K562 (cell line): Measurements from ENCODE around the gene ITGA7. TPM values are rescaled to one million over a fixed set of nuclear protein-coding genes. Genes with fewer than 3 reads are reported as not detected.

Source experiments
- ATAC-seq: fragments of 200-7000 bp; cut with Tn5 transposase; 3 replicates; pipeline ENCODE4 v1.9.1; 2020; ENCODE audit warnings: moderate library complexity
- BruUV-seq: library from RNA; stranded (reverse); fragments of 400-500 nt; replicated peaks from 2 replicates; lab custom pipeline; 2021; lab: Mats Ljungman, UMichigan
- CTCF ChIA-PET: fragments of 300-600 bp; formaldehyde crosslinking; extraction: SDS; loops from one replicate; lab custom pipeline; 2021; ENCODE audit warnings: low intra/inter-chr PET ratio; lab: Yijun Ruan, JAX
- POLR2A ChIA-PET: fragments of 300-600, 350-650 bp; sonication (Branson Sonifier 250); formaldehyde crosslinking; extraction: SDS; loops from one replicate; lab custom pipeline; 2021; ENCODE audit warnings: antibody characterized with exemption, inconsistent platforms; lab: Yijun Ruan, JAX
- DNase-seq, 4 experiments: peaks; one replicate each; pipeline versions ENCODE4 v3.0.0 to v3.0.0-alpha.2; 2011 to 2018; ENCODE audit warnings: low spot score in 3 of 4, mixed read lengths in 3 of 4; ENCODE audit errors: extremely low read depth in 1 of 4
- FAIRE-seq: peaks from 2 replicates; lab custom pipeline; 2011; peaks lifted over from hg19 to GRCh38; lab: Jason Lieb, UNC
- H2AFZ ChIP-seq: 2 replicates; pipeline ENCODE4 v1.6.0; 2011; ENCODE audit warnings: low read depth, low read length, control low read depth, inconsistent platforms
- H3K27ac ChIP-seq: fragments of 200-600 bp; 3 replicates; pipeline ENCODE4 v1.8.0; 2011; ENCODE audit warnings: low read depth, mild to moderate bottlenecking, control low read depth, inconsistent platforms, low read length, moderate library complexity, mixed read lengths; ENCODE audit errors: extremely low read depth
- H3K27me3 ChIP-seq, 2 experiments: fragments of 300-600 bp in 1 of 2; 2 replicates in 1 of 2; 3 replicates in 1 of 2; pipeline versions ENCODE4 v1.6.0 to v1.8.0; 2011; ENCODE audit warnings: inconsistent platforms in 2 of 2, low read length in 2 of 2, mild to moderate bottlenecking in 1 of 2, mixed read lengths in 1 of 2, moderate library complexity in 1 of 2; ENCODE audit not compliant: control insufficient read depth in 2 of 2, insufficient read depth in 2 of 2
- H3K36me3 ChIP-seq: fragments of 300-600 bp; 3 replicates; pipeline ENCODE4 v1.8.0; 2011; ENCODE audit warnings: mild to moderate bottlenecking, low read length, inconsistent platforms; ENCODE audit not compliant: control insufficient read depth, insufficient read depth
- H3K4me1 ChIP-seq, 2 experiments: fragments of 200-600 bp in 1 of 2; replicated peaks in 1 of 2; 2 replicates in 1 of 2; 3 replicates in 1 of 2; pipeline versions ENCODE4 v1.5.1 to v1.8.0; 2011; ENCODE audit warnings: inconsistent platforms in 2 of 2, low read length in 2 of 2, mild to moderate bottlenecking in 1 of 2, mixed read lengths in 1 of 2, moderate library complexity in 1 of 2; ENCODE audit not compliant: control insufficient read depth in 2 of 2, insufficient read depth in 2 of 2
- H3K4me2 ChIP-seq: 2 replicates; pipeline ENCODE4 v1.6.1; 2011; ENCODE audit warnings: low read length, control low read depth, inconsistent platforms, mixed read lengths; ENCODE audit not compliant: insufficient read depth
- H3K4me3 ChIP-seq: fragments of 200-600 bp; sonication (generic), shearing (Covaris generic); 2 replicates; pipeline ENCODE4 v1.5.1; 2016; ENCODE audit warnings: control low read depth, inconsistent platforms
- H3K79me2 ChIP-seq: fragments of 200-600 bp; 3 replicates; pipeline ENCODE4 v1.8.0; 2011; ENCODE audit warnings: low read length, inconsistent platforms; ENCODE audit not compliant: control insufficient read depth, insufficient read depth
- H3K9ac ChIP-seq, 2 experiments: 2 replicates each; pipeline versions ENCODE4 v1.6.0 to v1.6.1; 2011; ENCODE audit warnings: low read depth in 2 of 2, low read length in 2 of 2, control low read depth in 1 of 2, inconsistent platforms in 1 of 2, mild to moderate bottlenecking in 1 of 2, mixed read lengths in 1 of 2; ENCODE audit not compliant: insufficient read depth in 1 of 2
- H3K9me1 ChIP-seq: one replicate; pipeline ENCODE4 v1.6.0; 2011; ENCODE audit warnings: inconsistent platforms, mild to moderate bottlenecking, low read length, moderate library complexity; ENCODE audit not compliant: control insufficient read depth, insufficient read depth
- H3K9me3 ChIP-seq: replicated peaks from 2 replicates; pipeline ENCODE4 v1.5.1; 2011; ENCODE audit warnings: low read depth, low read length, inconsistent platforms; ENCODE audit not compliant: control insufficient read depth, insufficient read depth
- H4K20me1 ChIP-seq: replicated peaks from 2 replicates; pipeline ENCODE4 v1.6.1; 2011; ENCODE audit warnings: low read length, inconsistent platforms, mixed read lengths; ENCODE audit not compliant: control insufficient read depth, insufficient read depth
- CBFA2T3 ChIP-seq: fragments of 450-650 bp; IDR thresholded peaks from 2 replicates; pipeline ENCODE4 v1.6.1; 2017
- MAFF ChIP-seq: IDR thresholded peaks from 2 replicates; pipeline ENCODE4 v1.6.1; 2012; ENCODE audit warnings: low read length, improper control_type of control experiment
- MAFG ChIP-seq: fragments of 450-650 bp; conservative IDR thresholded peaks from 2 replicates; pipeline ENCODE4 v1.6.1; 2016; ENCODE audit warnings: missing genetic modification characterization, missing compliant biosample characterization
- MAFK ChIP-seq: IDR thresholded peaks from 2 replicates; pipeline ENCODE4 v1.6.1; 2011; ENCODE audit warnings: low read length, improper control_type of control experiment
- STAT5A ChIP-seq: IDR thresholded peaks from 2 replicates; pipeline ENCODE4 v1.6.1; 2012; ENCODE audit warnings: low read length, inconsistent platforms, borderline replicate concordance
- ZNF239 ChIP-seq: fragments of 250-450 bp; sonication (Bioruptor Pico); IDR thresholded peaks from 2 replicates; pipeline ENCODE4 v1.4.0; 2020; ENCODE audit warnings: mild to moderate bottlenecking
- ZNF431 ChIP-seq: sonication (generic); formaldehyde crosslinking; IDR thresholded peaks from 2 replicates; pipeline ENCODE4 v1.8.0; 2022; ENCODE audit warnings: mild to moderate bottlenecking, missing genetic modification reagents
- WGBS: fragments of 100-300 bp; shearing (Covaris generic); methylation state at CpG from one replicate; pipeline ENCODE4 v1.1.6; 2016; ENCODE audit warnings: low coverage, mixed read lengths; ENCODE audit not compliant: insufficient coverage; ENCODE audit errors: missing lambda C conversion rate; 5-methylcytosine and 5-hydroxymethylcytosine counted together
- in situ Hi-C: fragments of 300-500 bp; cut with MboI; formaldehyde crosslinking; loops from 4 replicates; pipeline ENCODE4 v1.15.0; 2018; ENCODE audit warnings: inconsistent platforms, mixed read lengths
- intact Hi-C: fragments of 100-400 bp; cut with micrococcal nuclease; formaldehyde crosslinking; loops from 2 replicates; pipeline ENCODE4 v1.14.2; 2022
- polyA plus RNA-seq, 8 experiments: library from polyadenylated mRNA; depleted of rRNA in 4 of 8; stranded (reverse) in 5 of 8; unstranded in 3 of 8; fragments of >200 nt; fragmentation: Nextera tagmentation in 2 of 8; fragmentation: Illumina TruSeq in 1 of 8; extraction: Ambion mirVana in 2 of 8; extraction: Trizol in 1 of 8; gene quantifications; 2 replicates each; pipeline versions ENCODE4 v1.2.1 to v1.2.3, GENCODE V29; 2011 to 2014; ENCODE audit warnings: inconsistent platforms in 1 of 8, missing spikeins in 1 of 8
- total RNA-seq, 7 experiments: library from RNA; depleted of rRNA in 6 of 7; stranded (reverse); fragments of >200 nt in 6 of 7; fragmentation: Illumina TruSeq in 2 of 7; extraction: Trizol in 2 of 7; gene quantifications; 2 replicates each; pipeline versions ENCODE4 v1.2.1 to v1.2.3, GENCODE V29; 2011 to 2021; ENCODE audit warnings: low replicate concordance in 1 of 7
- TF ChIP-seq, protein P1 (sequence below): sonication (generic); formaldehyde crosslinking; IDR thresholded peaks from 2 replicates; pipeline ENCODE4 v1.8.1; 2023; ENCODE audit warnings: mild to moderate bottlenecking, missing genetic modification reagents
- TF ChIP-seq, protein P2 (sequence below): fragments of 150-350 bp; conservative IDR thresholded peaks from 2 replicates; pipeline ENCODE4 v1.6.1; 2014; ENCODE audit warnings: low read length
- TF ChIP-seq, protein P3 (sequence below): fragments of 450-650 bp; formaldehyde crosslinking; IDR thresholded peaks from 2 replicates; pipeline ENCODE4 v1.4.0; 2020; ENCODE audit warnings: mild to moderate bottlenecking, moderate library complexity

The ITGA7 gene
- total and polyA plus RNA-seq, 9 of the 15 experiments (the other 6 are each of a cell fraction or from before 2014, with no cell fraction given) = 0.11 to 2.3 (median 0.56) TPM; not detected in 1

DNA sequence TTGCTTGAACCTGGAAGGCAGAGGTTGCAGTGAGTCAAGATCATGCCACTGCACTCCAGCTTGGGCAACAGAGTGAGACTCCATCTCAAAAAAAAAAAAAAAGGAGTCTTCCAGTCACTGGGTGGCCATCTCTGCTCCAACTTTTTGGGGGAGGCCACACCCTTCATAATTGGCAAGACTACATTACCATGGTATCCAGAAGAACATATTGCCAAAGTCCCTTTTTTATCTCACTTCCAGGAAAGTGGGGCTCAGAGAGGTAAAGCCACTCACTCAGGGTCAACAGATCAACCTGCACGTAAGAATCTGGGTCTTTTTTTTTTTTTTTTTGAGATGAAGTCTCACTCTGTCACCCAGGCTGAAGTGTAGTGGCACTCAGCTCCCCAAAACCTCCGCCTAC lies 26.2 kb upstream of the ITGA7 start:
- H3K4me2 ChIP-seq = no peak overlapping the region
- in situ Hi-C loops = no loop called here
- 44% methylated on average over 2 of the region's 2 CpGs for WGBS
- CTCF ChIA-PET = no interaction called here
- intact Hi-C loops = no loop called here
- no peaks in the 10 kb centered on the region for H4K20me1 ChIP-seq
- no peak for DNase-seq
- H3K9ac ChIP-seq = no peak overlapping the region
- H3K79me2 ChIP-seq = peaks cover 4% of the 10 kb centered on the region; the same call in 1 of the 3 replicates
- BruUV-seq = no TSS peak
- peaks cover 26 to 33% of the 10 kb centered on the region in 2 experiments for H3K4me1 ChIP-seq
- no peaks in the 10 kb centered on the region for H3K27me3 ChIP-seq
- POLR2A ChIA-PET = interaction anchor here (0.6 to 1.0 kb wide), 3 partner anchors 9 to 240 kb away, joined by 3 to 4 read pairs (median 3); partner anchors contain the start of gene RAB5B
- ATAC-seq = no peak
- no peak overlapping the region for H3K4me3 ChIP-seq
- peak; percentile 6; the same call in 1 of the 2 replicates for TF ChIP-seq CBFA2T3
- peak; percentile 20; the same call in 1 of the 2 replicates for TF ChIP-seq STAT5A
- TF ChIP-seq ZNF239 (CRISPR knock-in tag) = no peak
- FAIRE-seq = no peak
- H3K9me1 ChIP-seq = no peaks in the 10 kb centered on the region
- H2AFZ ChIP-seq = no peak overlapping the region
- no peaks in the 10 kb centered on the region for H3K36me3 ChIP-seq
- H3K9me3 ChIP-seq = no peaks in the 10 kb centered on the region
- no peak overlapping the region for H3K27ac ChIP-seq

DNA sequence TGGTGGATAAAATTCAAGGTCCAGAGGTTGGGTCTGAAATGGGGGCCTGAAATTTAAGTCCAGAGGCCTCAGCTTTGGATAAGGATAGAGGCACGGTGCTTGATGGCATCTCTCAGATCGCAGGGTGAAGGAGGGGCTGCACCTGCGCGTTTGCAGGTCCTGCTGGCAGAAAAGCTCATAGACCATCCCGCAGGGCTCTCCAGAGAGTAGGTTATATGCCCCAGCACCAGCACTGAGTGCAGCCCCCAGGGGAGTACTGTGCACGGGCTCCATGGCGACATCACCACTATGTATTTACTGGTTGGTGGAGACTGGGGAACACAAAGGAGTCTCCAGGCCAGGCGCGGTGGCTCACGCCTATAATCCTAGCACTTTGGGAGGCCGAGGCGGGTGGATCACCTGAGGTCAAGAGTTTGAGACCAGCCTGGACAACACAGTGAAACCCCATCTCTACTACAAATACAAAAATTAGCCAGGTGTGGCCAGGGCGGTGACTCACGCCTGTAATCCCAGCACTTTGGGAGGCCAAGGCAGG lies 25.4 kb upstream of the ITGA7 start:
- Histone ChIP-seq H3K9me3 (no peaks in the 10 kb centered on the region), H3K9ac (no peak overlapping the region), H3K27me3 (no peaks in the 10 kb centered on the region), H3K9me1 (no peaks in the 10 kb centered on the region), H4K20me1 (no peaks in the 10 kb centered on the region), H3K27ac (no peak overlapping the region), H3K4me1 (peaks cover 24 to 34% of the 10 kb centered on the region in 2 experiments), H3K79me2 (peaks cover 12% of the 10 kb centered on the region), H3K4me3 (no peak overlapping the region), H3K4me2 (no peak overlapping the region), H2AFZ (no peak overlapping the region), H3K36me3 (no peaks in the 10 kb centered on the region)
- in situ Hi-C loops (no loop called here), intact Hi-C loops (no loop called here)
- WGBS = 72% methylated on average over 14 of the region's 14 CpGs
- CTCF ChIA-PET = no interaction called here
- ATAC-seq (no peak), FAIRE-seq (no peak), DNase-seq (no peak)
- no TSS peak for BruUV-seq
- POLR2A ChIA-PET = no interaction called here
- no peak for TF ChIP-seq ZNF431 (CRISPR knock-in tag)
- TF ChIP-seq, protein P1, sequence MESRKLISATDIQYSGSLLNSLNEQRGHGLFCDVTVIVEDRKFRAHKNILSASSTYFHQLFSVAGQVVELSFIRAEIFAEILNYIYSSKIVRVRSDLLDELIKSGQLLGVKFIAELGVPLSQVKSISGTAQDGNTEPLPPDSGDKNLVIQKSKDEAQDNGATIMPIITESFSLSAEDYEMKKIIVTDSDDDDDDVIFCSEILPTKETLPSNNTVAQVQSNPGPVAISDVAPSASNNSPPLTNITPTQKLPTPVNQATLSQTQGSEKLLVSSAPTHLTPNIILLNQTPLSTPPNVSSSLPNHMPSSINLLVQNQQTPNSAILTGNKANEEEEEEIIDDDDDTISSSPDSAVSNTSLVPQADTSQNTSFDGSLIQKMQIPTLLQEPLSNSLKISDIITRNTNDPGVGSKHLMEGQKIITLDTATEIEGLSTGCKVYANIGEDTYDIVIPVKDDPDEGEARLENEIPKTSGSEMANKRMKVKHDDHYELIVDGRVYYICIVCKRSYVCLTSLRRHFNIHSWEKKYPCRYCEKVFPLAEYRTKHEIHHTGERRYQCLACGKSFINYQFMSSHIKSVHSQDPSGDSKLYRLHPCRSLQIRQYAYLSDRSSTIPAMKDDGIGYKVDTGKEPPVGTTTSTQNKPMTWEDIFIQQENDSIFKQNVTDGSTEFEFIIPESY (CRISPR knock-in tag) = peak; percentile 32; the same call in 1 of the 2 replicates
- TF ChIP-seq MAFK = no peak
- no peak for TF ChIP-seq MAFF
- TF ChIP-seq MAFG = no peak
- TF ChIP-seq, protein P2, sequence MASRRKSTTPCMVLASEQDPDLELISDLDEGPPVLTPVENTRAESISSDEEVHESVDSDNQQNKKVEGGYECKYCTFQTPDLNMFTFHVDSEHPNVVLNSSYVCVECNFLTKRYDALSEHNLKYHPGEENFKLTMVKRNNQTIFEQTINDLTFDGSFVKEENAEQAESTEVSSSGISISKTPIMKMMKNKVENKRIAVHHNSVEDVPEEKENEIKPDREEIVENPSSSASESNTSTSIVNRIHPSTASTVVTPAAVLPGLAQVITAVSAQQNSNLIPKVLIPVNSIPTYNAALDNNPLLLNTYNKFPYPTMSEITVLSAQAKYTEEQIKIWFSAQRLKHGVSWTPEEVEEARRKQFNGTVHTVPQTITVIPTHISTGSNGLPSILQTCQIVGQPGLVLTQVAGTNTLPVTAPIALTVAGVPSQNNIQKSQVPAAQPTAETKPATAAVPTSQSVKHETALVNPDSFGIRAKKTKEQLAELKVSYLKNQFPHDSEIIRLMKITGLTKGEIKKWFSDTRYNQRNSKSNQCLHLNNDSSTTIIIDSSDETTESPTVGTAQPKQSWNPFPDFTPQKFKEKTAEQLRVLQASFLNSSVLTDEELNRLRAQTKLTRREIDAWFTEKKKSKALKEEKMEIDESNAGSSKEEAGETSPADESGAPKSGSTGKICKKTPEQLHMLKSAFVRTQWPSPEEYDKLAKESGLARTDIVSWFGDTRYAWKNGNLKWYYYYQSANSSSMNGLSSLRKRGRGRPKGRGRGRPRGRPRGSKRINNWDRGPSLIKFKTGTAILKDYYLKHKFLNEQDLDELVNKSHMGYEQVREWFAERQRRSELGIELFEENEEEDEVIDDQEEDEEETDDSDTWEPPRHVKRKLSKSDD = no peak
- TF ChIP-seq, protein P3, sequence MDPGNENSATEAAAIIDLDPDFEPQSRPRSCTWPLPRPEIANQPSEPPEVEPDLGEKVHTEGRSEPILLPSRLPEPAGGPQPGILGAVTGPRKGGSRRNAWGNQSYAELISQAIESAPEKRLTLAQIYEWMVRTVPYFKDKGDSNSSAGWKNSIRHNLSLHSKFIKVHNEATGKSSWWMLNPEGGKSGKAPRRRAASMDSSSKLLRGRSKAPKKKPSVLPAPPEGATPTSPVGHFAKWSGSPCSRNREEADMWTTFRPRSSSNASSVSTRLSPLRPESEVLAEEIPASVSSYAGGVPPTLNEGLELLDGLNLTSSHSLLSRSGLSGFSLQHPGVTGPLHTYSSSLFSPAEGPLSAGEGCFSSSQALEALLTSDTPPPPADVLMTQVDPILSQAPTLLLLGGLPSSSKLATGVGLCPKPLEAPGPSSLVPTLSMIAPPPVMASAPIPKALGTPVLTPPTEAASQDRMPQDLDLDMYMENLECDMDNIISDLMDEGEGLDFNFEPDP (CRISPR knock-in tag) = no peak
